HG02798 (cell line): ENCODE results near the gene RNF213.
"Not testable (repeated sequence)": the region's sequence is repeated elsewhere in the genome, so short reads cannot be mapped to it uniquely, and the experiment has no call there.

Experiments
- ATAC-seq: cut with Tn5 transposase; IDR thresholded peaks from one replicate; pipeline ENCODE4 v1.9.1; 2021; ENCODE audit warnings: mild to moderate bottlenecking; ENCODE audit not compliant: unreplicated experiment, poor library complexity

The RNF213 gene

GRCh38 chr17:80287806-80288567 is 27.3 kb downstream of the RNF213 start:
- ATAC-seq, result no peak

GRCh38 chr17:80289616-80290015 is 29.0 kb downstream of the RNF213 start:
- ATAC-seq, result no peak

GRCh38 chr17:80290156-80290555 is 29.5 kb downstream of the RNF213 start:
- no peak for ATAC-seq

- no peak for ATAC-seq
Observed at GRCh38 chr17:80291260-80291659, 30.6 kb downstream of the RNF213 start.

- ATAC-seq, result no peak
Observed at GRCh38 chr17:80291691-80292487, 31.2 kb downstream of the RNF213 start.

- ATAC-seq, result no peak
Observed at GRCh38 chr17:80292521-80292971, 31.9 kb downstream of the RNF213 start.

- no peak for ATAC-seq
Observed at GRCh38 chr17:80294210-80294609, 33.6 kb downstream of the RNF213 start.

GRCh38 chr17:80294653-80295052 is 34.0 kb downstream of the RNF213 start:
- no peak for ATAC-seq

- no peak for ATAC-seq
Observed at GRCh38 chr17:80295146-80295545, 34.5 kb downstream of the RNF213 start.

- no peak for ATAC-seq
Observed at GRCh38 chr17:80295559-80295958, 34.9 kb downstream of the RNF213 start.

- ATAC-seq, result no peak
Observed at GRCh38 chr17:80296221-80296620, 35.6 kb downstream of the RNF213 start.

GRCh38 chr17:80297996-80298560 is 37.4 kb downstream of the RNF213 start:
- ATAC-seq, result no peak

- ATAC-seq, result not testable (repeated sequence)
Observed at GRCh38 chr17:80299350-80300100, 38.9 kb downstream of the RNF213 start.

GRCh38 chr17:80300756-80301155 is 40.1 kb downstream of the RNF213 start:
- ATAC-seq, result not testable (repeated sequence)

- ATAC-seq, result no peak
Observed at GRCh38 chr17:80303824-80304223, 43.2 kb downstream of the RNF213 start.

GRCh38 chr17:80307994-80308691 is 47.5 kb downstream of the RNF213 start:
- no peak for ATAC-seq

- ATAC-seq, result no peak
Observed at GRCh38 chr17:80308692-80309517, 48.3 kb downstream of the RNF213 start.

GRCh38 chr17:80311216-80311827 is 50.7 kb downstream of the RNF213 start:
- no peak for ATAC-seq
